ENCODE measurements around the gene EXOSC9.

DNA sequence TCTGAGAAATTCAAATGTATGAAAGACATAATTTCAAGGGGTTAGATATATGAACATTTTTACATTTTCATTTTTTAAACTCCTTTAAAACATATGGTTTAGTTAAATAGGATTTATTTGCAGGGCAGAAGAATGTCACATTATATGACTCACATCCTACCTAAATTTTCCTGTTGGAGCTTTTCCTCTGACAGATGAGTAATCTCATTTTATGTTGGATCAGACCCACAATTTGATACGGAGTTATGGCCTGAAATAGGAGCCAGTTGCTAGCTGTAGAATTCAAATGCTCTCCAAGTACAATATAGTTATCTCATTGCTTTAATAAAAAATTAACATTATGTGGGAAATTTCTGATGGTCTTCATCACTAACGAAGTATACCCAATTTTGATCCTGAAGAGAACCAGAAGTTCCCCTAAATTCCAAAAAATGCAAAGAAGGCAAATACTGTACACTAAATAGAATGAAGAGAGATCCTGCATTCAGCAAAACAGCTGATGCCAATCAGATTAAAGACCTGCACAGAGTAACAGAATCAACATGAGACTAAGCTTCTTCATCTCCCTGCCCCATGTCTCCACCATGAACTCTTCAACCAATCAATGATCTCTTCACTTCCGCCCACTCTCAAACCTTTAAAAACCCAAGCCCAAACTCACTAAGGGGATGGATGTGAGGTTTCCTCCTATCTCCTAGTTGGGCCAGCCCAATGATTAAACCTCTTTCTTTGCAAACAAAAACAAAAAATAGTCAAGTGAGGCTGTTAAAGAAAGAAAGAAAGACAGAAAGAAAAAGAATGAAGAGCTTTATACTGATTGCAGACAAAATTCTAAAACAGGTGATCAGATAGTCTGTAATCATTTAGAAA is 10.9 kb upstream of the EXOSC9 start:
- no peak for TF ChIP-seq POLR2AphosphoS5 (IDR thresholded peaks at IDR 0.05; ENCODE audit: borderline replicate concordance, low read depth, low read length)
- no peak for TF ChIP-seq EZH2 (IDR thresholded peaks at IDR 0.05)
